LNCAP (cell line): ENCODE results near the gene ALG12.

Experiments
- TF ChIP-seq, protein P1 (sequence below): fragments of 450-650 bp; IDR thresholded peaks from 2 replicates; pipeline ENCODE4 v1.5.1; 2017; ENCODE audit warnings: mild to moderate bottlenecking

ALG12 gene

GRCh38 chr22:49885281-49885680, 33.0 kb downstream of the ALG12 start:
- TF ChIP-seq, protein P1, sequence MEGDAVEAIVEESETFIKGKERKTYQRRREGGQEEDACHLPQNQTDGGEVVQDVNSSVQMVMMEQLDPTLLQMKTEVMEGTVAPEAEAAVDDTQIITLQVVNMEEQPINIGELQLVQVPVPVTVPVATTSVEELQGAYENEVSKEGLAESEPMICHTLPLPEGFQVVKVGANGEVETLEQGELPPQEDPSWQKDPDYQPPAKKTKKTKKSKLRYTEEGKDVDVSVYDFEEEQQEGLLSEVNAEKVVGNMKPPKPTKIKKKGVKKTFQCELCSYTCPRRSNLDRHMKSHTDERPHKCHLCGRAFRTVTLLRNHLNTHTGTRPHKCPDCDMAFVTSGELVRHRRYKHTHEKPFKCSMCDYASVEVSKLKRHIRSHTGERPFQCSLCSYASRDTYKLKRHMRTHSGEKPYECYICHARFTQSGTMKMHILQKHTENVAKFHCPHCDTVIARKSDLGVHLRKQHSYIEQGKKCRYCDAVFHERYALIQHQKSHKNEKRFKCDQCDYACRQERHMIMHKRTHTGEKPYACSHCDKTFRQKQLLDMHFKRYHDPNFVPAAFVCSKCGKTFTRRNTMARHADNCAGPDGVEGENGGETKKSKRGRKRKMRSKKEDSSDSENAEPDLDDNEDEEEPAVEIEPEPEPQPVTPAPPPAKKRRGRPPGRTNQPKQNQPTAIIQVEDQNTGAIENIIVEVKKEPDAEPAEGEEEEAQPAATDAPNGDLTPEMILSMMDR, result no peak

DNA sequence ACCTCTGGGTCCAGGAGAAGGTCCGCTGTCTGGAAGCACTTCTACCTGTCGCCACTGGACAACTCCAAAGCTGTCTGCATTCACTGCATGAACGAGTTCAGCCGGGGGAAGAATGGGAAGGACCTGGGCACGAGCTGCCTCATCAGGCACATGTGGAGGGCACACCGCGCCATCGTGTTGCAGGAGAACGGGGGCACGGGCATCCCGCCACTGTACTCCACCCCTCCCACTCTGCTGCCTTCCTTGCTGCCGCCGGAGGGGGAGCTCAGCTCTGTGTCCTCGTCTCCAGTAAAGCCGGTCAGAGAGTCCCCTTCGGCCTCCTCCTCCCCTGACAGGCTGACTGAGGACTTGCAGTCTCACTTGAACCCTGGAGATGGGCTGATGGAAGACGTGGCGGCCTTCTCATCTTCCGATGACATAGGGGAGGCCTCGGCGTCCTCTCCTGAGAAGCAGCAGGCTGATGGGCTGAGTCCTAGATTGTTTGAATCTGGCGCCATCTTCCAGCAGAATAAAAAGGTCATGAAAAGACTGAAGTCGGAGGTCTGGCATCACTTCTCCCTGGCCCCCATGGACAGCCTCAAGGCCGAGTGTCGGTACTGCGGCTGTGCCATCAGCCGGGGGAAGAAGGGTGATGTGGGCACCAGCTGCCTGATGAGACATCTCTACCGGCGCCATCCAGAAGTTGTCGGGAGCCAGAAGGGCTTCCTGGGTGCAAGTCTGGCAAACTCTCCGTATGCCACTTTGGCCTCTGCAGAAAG, 33.6 kb downstream of the ALG12 start:
- TF ChIP-seq, protein P1, result no peak

DNA sequence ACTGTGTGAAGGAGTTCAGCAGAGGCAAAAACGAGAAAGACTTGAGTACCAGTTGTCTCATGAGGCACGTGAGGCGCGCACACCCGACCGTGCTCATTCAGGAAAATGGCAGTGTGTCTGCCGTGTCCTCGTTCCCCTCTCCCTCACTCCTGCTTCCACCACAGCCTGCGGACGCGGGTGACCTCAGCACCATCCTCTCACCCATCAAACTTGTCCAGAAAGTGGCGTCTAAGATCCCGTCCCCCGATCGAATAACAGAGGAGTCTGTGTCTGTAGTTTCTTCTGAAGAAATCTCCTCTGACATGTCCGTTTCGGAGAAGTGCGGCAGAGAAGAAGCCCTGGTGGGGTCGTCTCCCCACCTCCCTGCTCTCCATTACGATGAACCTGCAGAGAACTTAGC, 34.2 kb downstream of the ALG12 start:
- TF ChIP-seq, protein P1, result no peak

DNA sequence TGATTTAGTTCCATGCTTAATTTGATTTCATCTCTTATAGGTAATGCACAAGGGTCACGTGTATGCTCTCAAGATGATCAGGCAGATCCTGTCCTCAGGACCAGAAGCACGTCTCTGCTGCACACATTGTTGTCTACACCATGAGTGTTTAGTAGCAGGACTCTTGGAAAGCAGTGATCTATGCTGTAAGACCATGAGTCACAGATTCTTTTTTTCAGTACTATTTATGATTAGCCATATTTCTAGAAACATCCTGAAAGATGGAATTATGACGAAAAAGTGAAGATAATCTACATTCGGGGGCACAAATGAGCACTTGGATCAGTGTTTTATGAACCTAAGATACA, 35.0 kb downstream of the ALG12 start:
- TF ChIP-seq, protein P1, result no peak

DNA sequence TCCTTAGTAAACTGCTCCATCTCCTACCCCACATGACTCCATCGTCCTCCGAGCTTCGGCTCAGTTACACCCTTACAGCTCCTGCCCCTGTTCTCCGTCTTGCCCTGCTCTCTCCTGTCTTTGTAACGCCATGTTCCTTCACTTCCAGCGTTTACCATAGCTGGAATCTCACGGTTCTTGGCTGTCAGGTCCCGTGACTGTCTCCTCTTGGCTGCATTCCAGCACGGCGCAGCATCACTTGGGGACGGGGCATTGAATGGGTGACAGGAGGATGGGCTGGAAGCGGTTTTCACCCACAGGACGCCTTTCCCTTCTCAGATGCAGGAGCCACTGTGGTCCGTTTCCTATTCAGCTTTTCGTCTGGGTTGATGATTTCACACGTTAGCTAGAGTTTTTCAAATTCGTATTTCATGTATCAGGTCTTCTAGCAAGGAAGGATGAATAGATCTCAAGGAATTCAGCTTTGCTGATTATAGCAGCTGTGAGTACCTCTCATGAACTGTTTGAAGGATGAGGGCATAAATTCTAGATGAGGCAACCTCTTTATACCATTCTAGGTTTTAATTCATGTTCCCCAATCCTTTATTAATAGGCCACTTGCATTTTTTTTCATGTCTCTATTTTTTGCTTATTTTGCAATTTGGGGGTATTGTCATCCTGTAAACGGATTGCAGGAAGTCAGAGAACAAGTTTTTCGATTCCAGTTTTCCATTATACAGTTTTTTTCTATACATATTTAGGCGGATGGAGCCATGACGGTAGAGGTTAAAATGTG, 35.5 kb downstream of the ALG12 start:
- TF ChIP-seq, protein P1, result no peak

DNA sequence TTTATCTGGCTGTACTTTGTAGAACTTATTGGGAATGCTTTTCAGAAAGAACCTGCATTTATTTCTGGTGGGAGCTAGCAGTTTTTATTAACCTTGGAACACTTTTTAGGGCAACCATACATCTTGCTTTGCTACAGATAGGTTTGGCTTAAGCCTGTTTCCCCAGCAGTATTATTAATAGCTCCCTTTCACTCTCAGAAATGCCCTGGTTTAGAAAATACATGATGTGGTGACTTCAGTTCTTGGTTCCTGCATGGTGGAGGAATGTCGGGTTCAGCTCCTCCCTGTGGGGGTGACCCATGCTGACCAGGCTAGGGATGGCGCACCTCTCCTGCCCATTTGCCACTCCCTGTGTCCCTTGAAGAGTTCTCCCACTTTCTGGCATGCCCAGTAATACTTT, 36.4 kb downstream of the ALG12 start:
- TF ChIP-seq, protein P1, result no peak

- TF ChIP-seq, protein P1, result no peak
Measured at GRCh38 chr22:49880281-49880680, 38.0 kb downstream of the ALG12 start.
